Mesenteric fat pad (tissue), 1 donor: ENCODE data around the gene MEIS3. TPM values are rescaled to one million over a fixed set of nuclear protein-coding genes. Genes with fewer than 3 reads are reported as not detected.

Experiments
- DNase-seq: peaks from one replicate; pipeline ENCODE4 v3.0.0-alpha.2; 2020; ENCODE audit warnings: low spot score
- long read RNA-seq: library from polyadenylated mRNA; unstranded; transcript quantifications from one replicate; pipeline ENCODE4 v2.0.0, GENCODE V29; 2020
- total RNA-seq: library from RNA; stranded (reverse); fragmentation: NEBNext Ultra II Directional; extraction: Animal tissue kit (Norgen Biotek cat#: 25700); gene quantifications from one replicate; pipeline ENCODE4 v1.2.1, GENCODE V29; 2021
- donor health status: DM: yes; HTN: yes; CAD: no.

Gene MEIS3
- total RNA-seq, result 15.9 TPM
- long read RNA-seq, partial matches to known transcripts, result 2 of 2 reads
- long read RNA-seq, other reads (novel, unspliced or antisense), result 0 of 2 reads

GRCh38 chr19:47419030-47419783 lies at the start of gene MEIS3:
Gene MEIS3, minus strand, starts transcription at chr19:47419527. Its CDS starts 446 bp downstream, at chr19:47419081.
- DNase-seq, result no peak

DNA sequence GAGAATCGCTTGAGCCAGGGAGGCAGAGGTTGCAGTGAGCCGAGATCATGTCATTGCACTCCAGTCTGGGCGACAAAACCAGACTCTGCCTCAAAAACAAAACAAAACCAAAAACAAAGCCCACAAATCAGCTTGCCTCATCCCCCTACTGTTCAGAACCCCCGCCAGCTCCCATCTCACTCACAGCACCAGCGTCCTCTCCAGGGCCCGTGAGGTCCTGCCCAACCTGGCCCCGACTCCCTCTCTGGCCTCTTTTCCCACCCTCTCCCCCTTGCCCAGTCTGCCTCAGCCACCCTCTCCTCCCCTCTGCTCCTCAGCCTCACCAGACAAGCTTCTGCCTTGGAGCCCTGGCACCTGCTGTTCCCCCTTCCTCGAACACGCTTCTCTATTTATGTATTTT lies 48.6 kb upstream of the MEIS3 start:
- DNase-seq, result no peak

GRCh38 chr19:47465957-47466356 lies 46.6 kb upstream of the MEIS3 start:
- DNase-seq, result no peak

DNA sequence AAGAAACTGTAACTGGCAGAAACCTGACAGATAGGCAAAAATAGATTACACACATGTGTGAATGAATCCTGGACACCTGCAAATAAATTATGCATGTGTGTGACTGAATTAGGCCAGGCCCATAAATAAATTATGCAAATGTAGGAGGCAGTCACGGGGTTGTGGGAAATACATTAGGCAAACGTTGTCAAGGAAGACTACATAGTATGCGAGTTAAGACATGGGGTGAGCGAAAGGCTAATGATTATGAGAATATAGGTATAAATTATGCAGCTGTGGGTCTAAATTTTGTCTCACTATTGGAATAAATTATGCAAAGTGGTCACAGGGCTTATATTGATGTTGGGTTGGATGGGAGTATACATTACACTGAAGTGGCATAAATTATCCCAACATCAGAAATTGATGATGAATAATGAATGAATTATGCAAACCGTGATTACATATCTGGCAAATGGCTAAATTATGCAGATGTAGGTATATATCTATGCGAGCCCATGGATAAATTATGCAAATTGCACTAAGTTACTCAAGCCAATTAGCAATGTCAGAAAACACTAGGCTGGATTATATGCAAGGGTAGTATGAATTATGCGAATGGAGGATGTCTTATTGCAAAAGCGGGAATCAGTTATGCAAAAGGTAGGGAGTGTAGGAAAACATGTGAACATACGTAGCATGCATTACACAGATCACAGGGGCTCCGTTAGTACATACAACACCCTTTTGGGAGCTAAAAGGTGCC lies 45.5 kb upstream of the MEIS3 start:
- DNase-seq, result no peak

DNA sequence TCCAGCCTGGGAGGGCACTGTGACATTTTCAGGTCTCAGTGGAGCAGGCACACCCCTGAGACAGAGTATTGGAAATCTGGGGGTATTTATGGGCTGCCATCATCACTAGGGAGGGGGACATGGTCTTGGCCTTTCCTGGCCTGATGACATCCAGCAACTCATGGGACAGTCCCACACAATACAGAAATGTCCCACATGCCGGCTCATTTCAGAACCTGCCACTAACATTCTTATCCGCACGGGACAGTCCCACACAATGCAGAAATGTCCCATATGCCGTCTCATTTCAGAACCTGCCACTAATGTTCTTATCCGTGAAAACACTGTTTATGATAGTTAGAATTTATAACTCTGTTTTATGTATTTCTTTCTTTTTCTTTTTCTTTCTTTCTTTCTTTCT lies 42.5 kb upstream of the MEIS3 start:
- no peak for DNase-seq

GRCh38 chr19:47459477-47459876 lies 40.1 kb upstream of the MEIS3 start:
- DNase-seq, result no peak

DNA sequence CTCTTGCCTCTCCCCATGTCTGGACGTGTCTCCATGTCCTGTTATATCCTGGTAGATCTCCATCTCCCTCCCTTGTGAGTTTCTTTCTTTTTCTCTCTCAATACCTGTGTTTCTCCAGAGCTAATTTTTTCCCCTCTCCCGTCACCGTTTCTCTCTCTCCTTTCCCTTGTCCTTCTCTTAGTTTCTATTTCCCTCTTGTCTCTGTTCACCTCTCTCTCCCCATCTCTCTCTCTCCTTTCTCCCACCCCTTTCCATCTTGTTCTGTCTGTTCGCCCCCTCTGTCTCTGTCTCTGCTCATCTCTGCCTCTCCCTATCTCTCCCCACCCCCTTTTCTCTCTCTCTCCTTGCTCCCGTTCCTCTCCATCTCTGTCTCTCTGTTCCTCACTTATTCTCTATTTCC lies 39.3 kb upstream of the MEIS3 start:
- DNase-seq, result no peak

GRCh38 chr19:47456721-47457474 lies 37.6 kb upstream of the MEIS3 start:
- no peak for DNase-seq

DNA sequence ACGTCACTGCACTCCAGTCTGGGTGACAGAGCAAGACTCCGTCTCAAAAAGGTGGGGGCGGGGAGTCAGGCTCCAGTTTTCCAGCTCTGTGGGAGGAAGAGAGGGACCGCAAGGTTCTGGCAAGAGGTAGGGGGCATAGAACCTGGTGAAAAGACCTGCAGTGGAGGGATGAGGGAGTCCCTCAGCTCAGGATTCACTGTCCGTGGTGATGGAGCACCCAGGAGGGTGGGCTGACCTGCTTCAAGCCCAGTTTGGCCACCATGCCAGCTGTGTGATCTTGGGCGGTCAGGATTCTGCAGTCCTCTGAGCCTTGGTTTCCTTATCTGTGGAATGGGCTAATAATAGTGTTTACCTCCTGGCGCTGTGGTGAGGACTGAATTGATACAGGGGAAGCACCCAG lies 31.2 kb upstream of the MEIS3 start:
- no peak for DNase-seq

- DNase-seq, result no peak
Observed at GRCh38 chr19:47448360-47448727, 29.0 kb upstream of the MEIS3 start.

DNA sequence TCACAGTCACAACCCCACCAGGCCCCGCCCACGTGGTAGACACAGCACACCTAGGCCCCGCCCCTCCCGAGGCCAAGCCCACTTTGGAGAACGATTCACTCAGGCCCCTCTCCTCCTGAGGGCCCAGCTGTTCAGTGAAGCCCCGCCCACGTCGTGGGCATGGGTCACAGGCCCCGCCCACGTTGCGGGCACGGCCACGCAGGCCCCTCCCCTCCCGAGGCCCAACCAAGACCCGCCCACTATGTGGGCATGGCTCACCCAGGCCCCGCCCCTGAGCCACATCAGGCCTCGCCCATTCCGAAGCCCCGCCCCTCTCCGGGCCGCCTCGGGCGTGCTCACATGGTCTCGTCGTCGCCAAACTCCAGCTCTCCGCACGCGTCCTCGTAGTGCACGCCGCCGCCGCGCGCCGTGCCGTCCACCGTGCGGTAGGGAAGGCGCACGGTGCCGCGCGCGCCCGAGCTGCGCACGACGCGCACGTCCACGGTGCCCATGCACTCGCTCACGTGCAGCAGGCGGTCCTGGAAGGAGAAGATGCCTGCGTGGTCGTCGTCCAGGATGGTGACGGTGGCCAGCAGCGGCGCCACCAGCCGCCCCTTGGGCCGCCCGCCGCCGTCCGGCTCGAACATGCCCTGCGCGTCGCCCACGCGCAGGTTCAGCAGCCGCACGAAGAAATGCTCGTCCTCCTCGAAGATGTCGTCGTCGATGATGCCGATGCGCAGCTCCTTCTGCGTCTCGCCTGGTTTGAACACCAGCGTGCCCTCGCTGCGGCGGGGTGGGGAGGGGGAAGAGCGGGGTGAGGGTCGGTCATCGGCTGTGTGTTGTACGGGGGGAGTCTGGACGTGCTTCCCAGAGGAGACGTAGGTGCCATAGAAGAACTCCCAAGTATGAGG lies 28.4 kb upstream of the MEIS3 start:
- DNase-seq, result no peak

- no peak for DNase-seq
Observed at GRCh38 chr19:47446534-47447469, 27.5 kb upstream of the MEIS3 start.

- DNase-seq, result no peak
Observed at GRCh38 chr19:47445937-47446402, 26.6 kb upstream of the MEIS3 start.

DNA sequence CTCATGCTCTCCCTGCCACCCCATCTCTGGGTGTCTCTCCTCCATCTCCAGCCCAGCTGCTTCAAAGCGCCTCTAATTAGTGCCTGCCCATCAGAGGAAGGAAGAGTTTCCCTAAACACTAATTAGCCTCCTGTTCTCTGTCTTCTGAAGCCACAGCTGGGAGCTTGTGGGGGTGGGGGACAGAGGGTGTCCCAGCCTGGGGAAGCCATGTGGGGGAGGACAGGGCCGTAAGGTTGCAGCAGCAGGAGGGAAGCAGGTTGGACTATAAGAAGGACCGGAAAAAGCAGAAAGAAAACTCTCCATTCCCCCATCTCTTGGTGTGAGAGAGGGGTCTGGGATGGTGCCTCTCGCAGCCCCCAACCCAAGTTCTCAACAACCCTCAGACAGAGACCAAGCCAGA lies 26.2 kb upstream of the MEIS3 start:
- no peak for DNase-seq

- no peak for DNase-seq
Observed at GRCh38 chr19:47444388-47444821, 25.1 kb upstream of the MEIS3 start.

- DNase-seq, result no peak
Observed at GRCh38 chr19:47443331-47443730, 24.0 kb upstream of the MEIS3 start.

- DNase-seq, result no peak
Observed at GRCh38 chr19:47438793-47439220, 19.5 kb upstream of the MEIS3 start.

DNA sequence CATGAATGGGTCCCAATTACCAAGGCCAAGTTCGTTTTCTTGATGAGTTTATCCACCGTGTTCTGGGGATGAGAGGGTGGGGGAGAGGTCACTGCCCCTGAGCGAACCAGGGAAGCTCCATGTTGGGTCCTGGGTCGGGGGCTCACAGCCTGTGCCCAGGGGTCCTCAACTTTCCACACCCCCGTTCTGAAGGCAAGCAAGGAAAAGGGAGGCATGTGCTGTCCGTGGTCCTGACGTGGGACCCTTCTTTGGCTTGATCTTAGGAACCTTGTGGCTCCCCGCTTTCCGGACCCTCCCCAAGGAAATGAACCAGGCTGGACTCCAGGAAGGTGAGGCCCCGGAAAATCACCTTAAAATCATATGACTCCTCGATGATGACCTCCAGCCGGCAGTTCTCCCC lies 18.2 kb upstream of the MEIS3 start:
- DNase-seq, result no peak

GRCh38 chr19:47436712-47437401 lies 17.5 kb upstream of the MEIS3 start:
- DNase-seq, result peak; percentile 92
